Loucy (cell line): ENCODE measurements around the gene CD84.

Experiments
- EZH2phosphoT487 ChIP-seq: fragments of 200-600 bp; IDR thresholded peaks from 2 replicates; pipeline ENCODE4 v1.6.1; 2018; ENCODE audit warnings: antibody characterized with exemption, mild to moderate bottlenecking, moderate library complexity, borderline replicate concordance
- TF ChIP-seq, protein P1 (sequence below): fragments of 200-600 bp; sonication (generic); conservative IDR thresholded peaks from 2 replicates; pipeline ENCODE4 v1.5.1; 2014; ENCODE audit warnings: mild to moderate bottlenecking, antibody characterized with exemption, low read length

- TF ChIP-seq, protein P1, sequence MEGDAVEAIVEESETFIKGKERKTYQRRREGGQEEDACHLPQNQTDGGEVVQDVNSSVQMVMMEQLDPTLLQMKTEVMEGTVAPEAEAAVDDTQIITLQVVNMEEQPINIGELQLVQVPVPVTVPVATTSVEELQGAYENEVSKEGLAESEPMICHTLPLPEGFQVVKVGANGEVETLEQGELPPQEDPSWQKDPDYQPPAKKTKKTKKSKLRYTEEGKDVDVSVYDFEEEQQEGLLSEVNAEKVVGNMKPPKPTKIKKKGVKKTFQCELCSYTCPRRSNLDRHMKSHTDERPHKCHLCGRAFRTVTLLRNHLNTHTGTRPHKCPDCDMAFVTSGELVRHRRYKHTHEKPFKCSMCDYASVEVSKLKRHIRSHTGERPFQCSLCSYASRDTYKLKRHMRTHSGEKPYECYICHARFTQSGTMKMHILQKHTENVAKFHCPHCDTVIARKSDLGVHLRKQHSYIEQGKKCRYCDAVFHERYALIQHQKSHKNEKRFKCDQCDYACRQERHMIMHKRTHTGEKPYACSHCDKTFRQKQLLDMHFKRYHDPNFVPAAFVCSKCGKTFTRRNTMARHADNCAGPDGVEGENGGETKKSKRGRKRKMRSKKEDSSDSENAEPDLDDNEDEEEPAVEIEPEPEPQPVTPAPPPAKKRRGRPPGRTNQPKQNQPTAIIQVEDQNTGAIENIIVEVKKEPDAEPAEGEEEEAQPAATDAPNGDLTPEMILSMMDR = no peak
- no peak for TF ChIP-seq EZH2phosphoT487
Measured at GRCh38 chr1:160504651-160505050, 74.6 kb downstream of the CD84 start.
